H1 (cell line): ENCODE measurements around the gene RBM4.

Experiments used
- EZH2 ChIP-seq: fragments of 200-600 bp; sonication (generic); IDR thresholded peaks from 2 replicates; pipeline ENCODE4 v1.7.1; 2012; ENCODE audit warnings: low read depth, mild to moderate bottlenecking, moderate library complexity, low read length, inconsistent platforms; ENCODE audit not compliant: severe bottlenecking
- MAFK ChIP-seq: IDR thresholded peaks from 2 replicates; pipeline ENCODE4 v1.6.1; 2012; ENCODE audit warnings: low read depth, mild to moderate bottlenecking, improper control_type of control experiment, low read length

DNA sequence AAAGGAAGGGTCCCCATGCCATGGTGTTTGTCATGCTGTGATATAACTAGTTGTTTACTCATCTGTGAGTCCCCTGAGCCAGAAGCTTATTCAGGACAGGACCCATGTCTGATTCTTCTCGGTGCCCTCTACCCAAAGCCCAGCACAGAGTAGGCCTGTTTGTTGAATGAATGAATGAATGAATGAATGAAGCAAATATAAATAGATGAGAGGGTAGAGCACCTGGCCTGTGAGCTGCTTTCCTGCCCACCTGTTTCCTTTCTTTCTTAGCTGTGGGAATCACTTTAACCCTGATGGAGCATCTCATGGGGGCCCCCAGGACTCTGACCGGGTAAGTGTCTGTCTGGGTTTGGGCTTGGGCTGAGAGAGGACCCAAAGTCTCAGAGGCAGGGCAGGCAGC, 38.3 kb upstream of the RBM4 start:
- no peak for TF ChIP-seq MAFK
- TF ChIP-seq EZH2, result no peak
